Hepatocyte (in vitro differentiated cells): Measurements from ENCODE around the gene TLL2.

Experiments
- CTCF ChIP-seq: fragments of 200-600 bp; sonication (generic); IDR thresholded peaks from 2 replicates; pipeline ENCODE4 v1.5.1; 2016; ENCODE audit warnings: antibody characterized with exemption, mild to moderate bottlenecking; ENCODE audit not compliant: poor library complexity
- EZH2 ChIP-seq: fragments of 200-600 bp; sonication (generic); IDR thresholded peaks from 2 replicates; pipeline ENCODE4 v1.6.1; 2016; ENCODE audit warnings: antibody characterized with exemption, mild to moderate bottlenecking, borderline replicate concordance
- EZH2phosphoT487 ChIP-seq: fragments of 200-600 bp; sonication (generic); IDR thresholded peaks from one replicate; pipeline ENCODE4 v1.6.1; 2018; ENCODE audit warnings: antibody characterized with exemption, mild to moderate bottlenecking, low read depth, moderate library complexity; ENCODE audit not compliant: unreplicated experiment, severe bottlenecking

- TF ChIP-seq EZH2phosphoT487 (no peak), CTCF (no peak), EZH2 (no peak)
These were observed 153.0 kb downstream of the TLL2 start for GRCh38 chr10:96360766-96361165.
